Measurements from ENCODE around the gene SLX4IP. TPM values are rescaled to one million over a fixed set of nuclear protein-coding genes. Genes with fewer than 3 reads are reported as not detected.

The SLX4IP gene
- total RNA-seq, 4 donors from 2014 or later = 4.8 to 7.2 (median 5.7) TPM

DNA sequence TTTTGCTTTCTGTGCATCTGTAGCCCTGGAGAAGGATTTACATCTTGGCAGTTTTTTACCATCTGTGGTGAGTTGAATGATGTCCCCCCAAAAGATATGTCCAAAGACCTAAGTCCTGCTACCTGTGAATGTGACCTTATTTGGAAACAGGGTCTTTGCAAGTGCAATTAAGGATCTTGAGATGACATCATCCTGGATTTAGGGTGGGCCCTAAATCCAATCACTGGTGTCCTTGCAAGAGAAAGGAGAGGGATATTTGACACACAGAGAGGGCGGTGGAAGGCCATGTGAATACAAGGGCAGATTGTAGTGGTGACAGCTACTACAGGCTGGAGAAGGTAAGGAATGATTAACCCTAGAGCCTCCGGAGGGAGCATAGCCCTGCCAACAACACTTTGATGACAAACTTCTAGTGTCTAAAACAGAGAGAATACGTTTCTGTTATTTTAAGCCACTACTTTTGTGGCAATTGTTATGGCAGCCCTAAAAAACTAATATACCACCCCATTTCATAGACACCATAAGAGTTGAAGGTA lies 36.2 kb upstream of the SLX4IP start:
- WGBS = 78% methylated on average over 3 of the region's 3 CpGs
- no peaks in the 10 kb centered on the region for H3K9me3 ChIP-seq
- no peaks in the 10 kb centered on the region for H3K36me3 ChIP-seq
- no peaks in the 10 kb centered on the region for H3K4me1 ChIP-seq
- no peak for DNase-seq (ENCODE audit: low spot score in 2 of 2)
- H3K4me3 ChIP-seq = no peak overlapping the region
- no peak overlapping the region for H3K27ac ChIP-seq
- H3K27me3 ChIP-seq = no peaks in the 10 kb centered on the region
- TF ChIP-seq POLR2AphosphoS5 (IDR thresholded peaks at IDR 0.05) (no peak), CTCF (IDR thresholded peaks at IDR 0.05) (no peak), POLR2A (IDR thresholded peaks at IDR 0.05) (no peak), EP300 (IDR thresholded peaks at IDR 0.05) (no peak)

DNA sequence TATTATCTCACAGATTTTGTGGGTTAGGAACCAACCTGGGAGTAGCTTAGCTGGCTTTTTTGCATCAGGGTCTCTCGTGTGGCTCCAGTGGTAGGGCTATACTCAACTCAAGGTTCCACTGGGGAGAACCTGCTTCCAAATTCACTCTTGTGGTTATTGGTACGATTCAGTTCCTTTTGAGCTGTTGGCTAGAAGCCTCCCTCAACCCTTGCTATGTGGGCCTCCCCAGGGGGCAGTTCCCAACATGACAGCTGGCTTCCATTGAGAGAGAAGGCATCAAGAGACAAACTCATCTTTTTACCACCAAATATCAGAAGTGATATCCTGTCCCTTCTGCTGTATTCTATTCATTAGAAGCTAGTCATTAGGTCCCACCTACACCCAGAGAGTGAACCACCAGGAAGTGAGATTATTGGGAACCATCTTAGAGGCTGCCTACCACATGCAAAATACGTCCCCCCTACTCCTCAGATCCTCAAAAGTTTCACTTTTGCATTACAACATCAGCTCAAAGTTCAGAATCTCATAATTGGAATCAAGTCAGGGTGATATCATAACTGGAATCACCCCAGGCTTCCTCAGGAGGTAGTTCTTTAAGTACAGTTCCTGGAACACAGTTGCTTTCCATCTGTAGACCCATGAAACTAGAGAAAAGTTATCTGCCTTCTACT lies 32.0 kb upstream of the SLX4IP start:
- no peaks in the 10 kb centered on the region for H3K4me1 ChIP-seq
- H3K36me3 ChIP-seq = peaks cover 16% of the 10 kb centered on the region
- no peaks in the 10 kb centered on the region for H3K27me3 ChIP-seq
- H3K27ac ChIP-seq = no peak overlapping the region
- no peak for TF ChIP-seq POLR2AphosphoS5 (IDR thresholded peaks at IDR 0.05)
- TF ChIP-seq CTCF (IDR thresholded peaks at IDR 0.05) = no peak
- no peak for TF ChIP-seq EP300 (IDR thresholded peaks at IDR 0.05)
- no peak for TF ChIP-seq POLR2A (IDR thresholded peaks at IDR 0.05)
- no peaks in the 10 kb centered on the region for H3K9me3 ChIP-seq
- H3K4me3 ChIP-seq = no peak overlapping the region
- WGBS = 86% methylated on average over 3 of the region's 3 CpGs
- no peak for DNase-seq (ENCODE audit: low spot score in 2 of 2)

GRCh38 chr20:10404023-10404628 lies 31.0 kb upstream of the SLX4IP start:
- TF ChIP-seq POLR2AphosphoS5 (IDR thresholded peaks at IDR 0.05) = no peak
- no peak for TF ChIP-seq POLR2A (IDR thresholded peaks at IDR 0.05)
- no peak for TF ChIP-seq CTCF (IDR thresholded peaks at IDR 0.05)
- no peak for TF ChIP-seq EP300 (IDR thresholded peaks at IDR 0.05)
- H3K9me3 ChIP-seq = no peaks in the 10 kb centered on the region
- H3K27ac ChIP-seq = no peak overlapping the region
- no peaks in the 10 kb centered on the region for H3K27me3 ChIP-seq
- no peak overlapping the region for H3K4me3 ChIP-seq
- DNase-seq (ENCODE audit: low spot score in 2 of 2) = no peak
- peaks cover 16% of the 10 kb centered on the region for H3K36me3 ChIP-seq
- H3K4me1 ChIP-seq = no peaks in the 10 kb centered on the region
- 85% methylated on average over 2 of the region's 2 CpGs for WGBS

DNA sequence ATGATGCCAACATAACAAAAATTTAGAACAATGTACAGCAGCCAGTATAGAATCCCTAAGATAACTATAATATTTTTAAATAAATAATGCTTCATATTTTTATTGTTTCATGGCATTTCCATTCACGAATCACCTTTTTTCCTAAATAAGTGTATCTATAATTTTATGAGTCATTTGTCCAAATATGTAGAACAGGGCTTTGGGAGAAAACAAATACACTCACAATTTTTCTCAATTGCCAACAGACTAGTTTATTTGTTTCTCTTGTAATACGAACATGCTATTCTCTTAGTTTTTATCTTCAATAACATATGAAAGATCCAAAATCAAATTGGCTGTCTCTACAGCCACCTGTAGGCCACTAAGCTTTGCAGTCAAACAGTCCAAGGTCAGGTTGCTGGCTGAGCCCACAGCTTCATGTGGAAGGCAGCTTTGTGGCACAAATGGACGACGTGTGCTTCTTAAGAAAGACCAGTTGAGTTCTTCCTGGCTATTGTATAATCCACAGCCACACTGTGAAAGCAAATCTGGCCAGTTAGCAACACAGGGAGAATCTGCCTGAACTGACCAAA lies 30.1 kb upstream of the SLX4IP start:
- no peak for TF ChIP-seq EP300 (IDR thresholded peaks at IDR 0.05)
- no peak for TF ChIP-seq POLR2AphosphoS5 (IDR thresholded peaks at IDR 0.05)
- TF ChIP-seq CTCF (IDR thresholded peaks at IDR 0.05) = no peak
- TF ChIP-seq POLR2A (IDR thresholded peaks at IDR 0.05) = no peak
- Histone ChIP-seq H3K36me3 (peaks cover 16% of the 10 kb centered on the region), H3K4me1 (no peaks in the 10 kb centered on the region), H3K27me3 (no peaks in the 10 kb centered on the region), H3K4me3 (no peak overlapping the region), H3K9me3 (no peaks in the 10 kb centered on the region), H3K27ac (no peak overlapping the region)
- no peak for DNase-seq (ENCODE audit: low spot score in 2 of 2)
- WGBS = 73% methylated on average over 4 of the region's 4 CpGs
